NCI-H2081 treated with DMSO at 0.1 percent for 48 hours (cell line): ENCODE results near the gene PPM1J.

Experiments used
- DNase-seq: peaks from one replicate; lab custom pipeline; 2025; lab: John Stamatoyannopoulos, UW

PPM1J gene

GRCh38 chr1:112704391-112704933 lies 10.7 kb downstream of the PPM1J start:
- DNase-seq, result no peak

- no peak for DNase-seq
Measured at GRCh38 chr1:112703706-112704105, 11.4 kb downstream of the PPM1J start.

- no peak for DNase-seq
Measured at GRCh38 chr1:112702420-112703261, 12.5 kb downstream of the PPM1J start.

- DNase-seq, result no peak
Measured at GRCh38 chr1:112702067-112702395, 13.1 kb downstream of the PPM1J start.

- DNase-seq, result no peak
Measured at GRCh38 chr1:112701227-112702066, 13.7 kb downstream of the PPM1J start.

GRCh38 chr1:112700290-112701226 lies 14.6 kb downstream of the PPM1J start:
- no peak for DNase-seq

- DNase-seq, result no peak
Measured at GRCh38 chr1:112699425-112700144, 15.5 kb downstream of the PPM1J start.

- DNase-seq, result no peak
Measured at GRCh38 chr1:112698366-112699310, 16.5 kb downstream of the PPM1J start.

- DNase-seq, result no peak
Measured at GRCh38 chr1:112697781-112698201, 17.3 kb downstream of the PPM1J start.

- no peak for DNase-seq
Measured at GRCh38 chr1:112696578-112697314, 18.4 kb downstream of the PPM1J start.

- no peak for DNase-seq
Measured at GRCh38 chr1:112695276-112695675, 19.9 kb downstream of the PPM1J start.

- DNase-seq, result no peak
Measured at GRCh38 chr1:112694363-112694929, 20.7 kb downstream of the PPM1J start.

- no peak for DNase-seq
Measured at GRCh38 chr1:112693821-112694220, 21.3 kb downstream of the PPM1J start.

GRCh38 chr1:112692681-112693080 lies 22.5 kb downstream of the PPM1J start:
- no peak for DNase-seq

GRCh38 chr1:112689842-112690237 lies 25.3 kb downstream of the PPM1J start:
- no peak for DNase-seq

GRCh38 chr1:112689196-112689841 lies 25.8 kb downstream of the PPM1J start:
- DNase-seq, result no peak

GRCh38 chr1:112688781-112689193 lies 26.3 kb downstream of the PPM1J start:
- DNase-seq, result no peak

GRCh38 chr1:112687785-112688496 lies 27.2 kb downstream of the PPM1J start:
- no peak for DNase-seq
